Body of pancreas (tissue), 2 donors: ENCODE data around the gene PRKD1. TPM values are rescaled to one million over a fixed set of nuclear protein-coding genes. Genes with fewer than 3 reads are reported as not detected.

Experiments
- small RNA-seq: library from RNA; depleted of rRNA; stranded (forward); fragments of <200 nt; gene quantifications from one replicate; pipeline ENCODE3, GENCODE V24; 2016
- total RNA-seq, 2 donors: library from RNA; depleted of rRNA; stranded (reverse); fragments of >200 nt; gene quantifications; one replicate each; pipeline ENCODE4 v1.1.0, GENCODE V29; 2016

The PRKD1 gene
- total RNA-seq, 2 donors from 2014 or later = 5.3 to 14.8 TPM

Small RNAs within 50 kb of the gene (small RNA-seq; reads per million reads assigned to genes)
- gene RNU6-1234P = not detected
